Measurements from ENCODE around the gene LURAP1L. TPM values are rescaled to one million over a fixed set of nuclear protein-coding genes. Genes with fewer than 3 reads are reported as not detected.

Gene LURAP1L
- total and polyA plus RNA-seq, 2 of the 4 experiments (the other 2 are of a cell fraction): 6.1 to 10.6 TPM

DNA sequence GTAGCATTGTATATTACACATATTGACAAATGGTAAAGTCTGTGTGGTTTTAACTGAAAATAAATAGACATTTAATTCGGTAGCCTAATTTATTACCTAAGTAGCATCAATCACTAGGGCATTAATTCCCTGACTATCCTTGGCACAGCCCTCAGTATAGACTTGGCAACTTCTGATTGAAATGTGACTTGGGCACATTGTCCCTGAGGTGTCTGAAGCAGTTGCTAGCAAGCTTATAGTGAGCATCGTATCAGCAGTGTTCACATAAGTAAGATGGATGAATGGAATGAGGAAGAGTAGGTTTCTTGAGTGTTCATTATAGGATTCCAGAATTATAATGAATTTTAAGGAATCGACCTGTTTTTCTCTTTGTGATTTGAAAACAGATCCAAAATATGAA, 16.1 kb downstream of the LURAP1L start:
- H3K4ac ChIP-seq (ENCODE audit: low read depth, low read length): no peak overlapping the region; the same call in 1 of the 2 replicates
- H2BK5ac ChIP-seq (ENCODE audit: low read depth, low read length, poor library complexity, severe bottlenecking): no peak overlapping the region
- H3K9ac ChIP-seq (ENCODE audit: low read depth, low read length): no peak overlapping the region
- H3K56ac ChIP-seq (ENCODE audit: extremely low read depth, insufficient read depth, low read length): no peak overlapping the region
- H2BK120ac ChIP-seq (ENCODE audit: low read depth, low read length): no peak overlapping the region
- POLR2A ChIA-PET (ENCODE audit: unreplicated experiment): no interaction called here
- CTCF ChIA-PET: no interaction called here
- no peak overlapping the region for H3K4me3 ChIP-seq (ENCODE audit: insufficient read depth, low read depth, low read length)
- BruUV-seq (replicated peaks): no TSS peak
- H3K36me3 ChIP-seq (ENCODE audit: control insufficient read depth, insufficient read depth, low read length): 0 out of 2 replicates have a peak, but pooled peaks cover 1% of the 10 kb centered on the region
- DNase-seq (no peak), ATAC-seq (ENCODE audit: low read depth) (no peak)
- H3K27me3 ChIP-seq (ENCODE audit: control insufficient read depth, insufficient read depth, low read length): no peaks in the 10 kb centered on the region
- no peak overlapping the region for H2AK5ac ChIP-seq (ENCODE audit: low read depth, low read length)
- H3K14ac ChIP-seq (replicated peaks; ENCODE audit: low read depth, low read length): 0 out of 2 replicates have a peak overlapping the region, but pooled peaks have one; percentile 30
- WGBS, 2 experiments (ENCODE audit: extremely low coverage in 2 of 2, insufficient read length in 1 of 2): no CpG with 5 or more reads among the region's 3 CpGs
- H3K23ac ChIP-seq (ENCODE audit: low read depth, low read length): no peak overlapping the region
- H2AFZ ChIP-seq (replicated peaks; ENCODE audit: low read length, poor library complexity): no peak overlapping the region
- intact Hi-C loops (cut with micrococcal nuclease) (loop anchor here (5.0 kb wide), 1 partner anchor 91 kb away; no protein-coding TSS in a partner anchor), dilution Hi-C loops (cut with HindIII; ENCODE audit: low sequenced_read_pairs, unreplicated experiment) (no loop called here), in situ Hi-C loops (cut with MboI; ENCODE audit: low sequenced_read_pairs) (no loop called here)
- H3K79me1 ChIP-seq (ENCODE audit: low read depth in 1 of 2, low read length in 2 of 2): peaks cover 6 to 7% of the 10 kb centered on the region in 2 experiments; a peak in 1 of 4 replicates
- no peak overlapping the region for H3K4me2 ChIP-seq (ENCODE audit: low read depth, low read length)
- H4K91ac ChIP-seq (ENCODE audit: insufficient read depth, low read depth, low read length): no peak overlapping the region
- 0 out of 3 replicates have a peak overlapping the region, but pooled peaks have one; percentile 77 for H2BK15ac ChIP-seq (ENCODE audit: low read depth, low read length)
- H3K9me1 ChIP-seq (ENCODE audit: insufficient read depth, low read length): peaks cover 2% of the 10 kb centered on the region; the same call in 1 of the 2 replicates
- H2BK20ac ChIP-seq (ENCODE audit: low read depth, low read length): no peak overlapping the region; the same call in 1 of the 2 replicates
- no peak overlapping the region for H3K27ac ChIP-seq (ENCODE audit: insufficient read depth, low read length)
- H4K20me1 ChIP-seq (ENCODE audit: insufficient read depth, low read length): no peaks in the 10 kb centered on the region
- H3K9me3 ChIP-seq (ENCODE audit: control insufficient read depth, insufficient read depth, low read length): no peaks in the 10 kb centered on the region
- peak overlapping the region; percentile 57 for H3K18ac ChIP-seq (ENCODE audit: low read depth, low read length)
- no peak overlapping the region; a peak in 1 of 4 replicates for H4K8ac ChIP-seq (ENCODE audit: low read depth in 2 of 2, low read length in 2 of 2)
- H2AK9ac ChIP-seq (replicated peaks; ENCODE audit: low read depth, low read length, poor library complexity): no peak overlapping the region
- TF ChIP-seq, protein P1, sequence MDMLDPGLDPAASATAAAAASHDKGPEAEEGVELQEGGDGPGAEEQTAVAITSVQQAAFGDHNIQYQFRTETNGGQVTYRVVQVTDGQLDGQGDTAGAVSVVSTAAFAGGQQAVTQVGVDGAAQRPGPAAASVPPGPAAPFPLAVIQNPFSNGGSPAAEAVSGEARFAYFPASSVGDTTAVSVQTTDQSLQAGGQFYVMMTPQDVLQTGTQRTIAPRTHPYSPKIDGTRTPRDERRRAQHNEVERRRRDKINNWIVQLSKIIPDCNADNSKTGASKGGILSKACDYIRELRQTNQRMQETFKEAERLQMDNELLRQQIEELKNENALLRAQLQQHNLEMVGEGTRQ (IDR thresholded peaks at IDR 0.05; ENCODE audit: low read depth, low read length): no peak
- TF ChIP-seq RFX5 (IDR thresholded peaks at IDR 0.05; ENCODE audit: low read depth, low read length) (no peak), FOS (IDR thresholded peaks at IDR 0.05; ENCODE audit: low read depth, low read length) (no peak), RAD21 (IDR thresholded peaks at IDR 0.05; ENCODE audit: low read length) (no peak), CHD1 (IDR thresholded peaks at IDR 0.05; ENCODE audit: low read depth, low read length) (no peak), MAFK (IDR thresholded peaks at IDR 0.05; ENCODE audit: low read depth, low read length) (no peak), RCOR1 (IDR thresholded peaks at IDR 0.05; ENCODE audit: insufficient replicate concordance, low read length) (no peak), CEBPB (IDR thresholded peaks at IDR 0.05; ENCODE audit: low read depth, low read length) (no peak), SMC3 (IDR thresholded peaks at IDR 0.05; ENCODE audit: low read depth, low read length) (no peak), POLR2A (IDR thresholded peaks at IDR 0.05; ENCODE audit: low read depth, low read length) (no peak)
- TF ChIP-seq, protein P2, sequence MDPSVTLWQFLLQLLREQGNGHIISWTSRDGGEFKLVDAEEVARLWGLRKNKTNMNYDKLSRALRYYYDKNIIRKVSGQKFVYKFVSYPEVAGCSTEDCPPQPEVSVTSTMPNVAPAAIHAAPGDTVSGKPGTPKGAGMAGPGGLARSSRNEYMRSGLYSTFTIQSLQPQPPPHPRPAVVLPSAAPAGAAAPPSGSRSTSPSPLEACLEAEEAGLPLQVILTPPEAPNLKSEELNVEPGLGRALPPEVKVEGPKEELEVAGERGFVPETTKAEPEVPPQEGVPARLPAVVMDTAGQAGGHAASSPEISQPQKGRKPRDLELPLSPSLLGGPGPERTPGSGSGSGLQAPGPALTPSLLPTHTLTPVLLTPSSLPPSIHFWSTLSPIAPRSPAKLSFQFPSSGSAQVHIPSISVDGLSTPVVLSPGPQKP (IDR thresholded peaks at IDR 0.05; ENCODE audit: borderline replicate concordance, low read depth, low read length): no peak
- TF ChIP-seq, protein P3, sequence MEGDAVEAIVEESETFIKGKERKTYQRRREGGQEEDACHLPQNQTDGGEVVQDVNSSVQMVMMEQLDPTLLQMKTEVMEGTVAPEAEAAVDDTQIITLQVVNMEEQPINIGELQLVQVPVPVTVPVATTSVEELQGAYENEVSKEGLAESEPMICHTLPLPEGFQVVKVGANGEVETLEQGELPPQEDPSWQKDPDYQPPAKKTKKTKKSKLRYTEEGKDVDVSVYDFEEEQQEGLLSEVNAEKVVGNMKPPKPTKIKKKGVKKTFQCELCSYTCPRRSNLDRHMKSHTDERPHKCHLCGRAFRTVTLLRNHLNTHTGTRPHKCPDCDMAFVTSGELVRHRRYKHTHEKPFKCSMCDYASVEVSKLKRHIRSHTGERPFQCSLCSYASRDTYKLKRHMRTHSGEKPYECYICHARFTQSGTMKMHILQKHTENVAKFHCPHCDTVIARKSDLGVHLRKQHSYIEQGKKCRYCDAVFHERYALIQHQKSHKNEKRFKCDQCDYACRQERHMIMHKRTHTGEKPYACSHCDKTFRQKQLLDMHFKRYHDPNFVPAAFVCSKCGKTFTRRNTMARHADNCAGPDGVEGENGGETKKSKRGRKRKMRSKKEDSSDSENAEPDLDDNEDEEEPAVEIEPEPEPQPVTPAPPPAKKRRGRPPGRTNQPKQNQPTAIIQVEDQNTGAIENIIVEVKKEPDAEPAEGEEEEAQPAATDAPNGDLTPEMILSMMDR (conservative IDR thresholded peaks at IDR 0.05; ENCODE audit: low read depth, low read length): no peak
- H3K4me1 ChIP-seq (ENCODE audit: control insufficient read depth, insufficient read depth, low read length): 0 out of 2 replicates have a peak, but pooled peaks cover 6% of the 10 kb centered on the region
- peak overlapping the region; percentile 67 for H4K5ac ChIP-seq (ENCODE audit: low read depth, low read length)

All from IMR-90 (cell line).